Effector CD8-positive, alpha-beta T cell (primary cell): ENCODE measurements around the gene ZBTB8A.
"Not testable (repeated sequence)": the region's sequence is repeated elsewhere in the genome, so short reads cannot be mapped to it uniquely, and the experiment has no call there.

Experiments
- DNase-seq: peaks from one replicate; lab custom pipeline; 2025; lab: John Stamatoyannopoulos, UW
- total RNA-seq, 4 experiments: gene quantifications; one replicate each; lab custom pipeline; 2026; lab: John Stamatoyannopoulos, UW

Gene ZBTB8A
- total RNA-seq: 0 to 0.36 (median 0.17) reads per million in 4 experiments

DNA sequence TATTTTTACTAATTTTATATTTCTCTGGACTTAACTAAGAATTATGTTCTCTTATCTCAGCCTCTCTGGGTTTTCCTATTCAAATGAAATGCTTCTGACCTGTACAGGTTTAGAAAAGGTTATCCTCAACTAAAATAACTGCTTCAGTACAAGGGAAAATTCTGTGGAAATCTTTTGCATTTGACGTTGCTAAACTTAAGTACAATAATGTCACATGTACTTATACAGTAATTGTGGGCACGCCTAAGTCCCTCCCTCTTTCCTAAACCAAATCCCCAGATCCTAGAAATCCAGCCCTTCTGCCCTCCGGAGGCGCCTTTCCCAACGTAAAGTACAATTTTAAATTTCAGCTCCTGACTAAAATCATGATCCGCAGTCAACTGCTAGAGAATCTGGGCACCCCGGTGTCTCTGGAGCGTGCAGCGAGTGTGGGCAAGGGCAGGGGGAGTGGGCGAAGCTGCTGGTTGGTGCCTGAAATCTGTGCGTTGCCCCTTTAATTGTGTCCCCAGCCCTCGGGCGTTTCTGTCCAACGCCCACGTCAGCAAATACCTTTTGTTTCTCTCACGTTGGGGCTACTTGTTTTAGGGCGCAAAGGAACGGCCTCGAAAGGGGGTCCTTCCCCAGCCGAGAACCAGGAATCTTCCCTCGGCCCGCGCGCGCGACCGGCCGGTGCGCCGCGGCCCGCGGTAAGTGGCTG is at the start of gene ZBTB8A:
TSS of gene ZBTB8A (plus strand) at position 541 of the 697 bp plus-strand sequence. CDS start 53,505 bp downstream, outside the sequence.
- DNase-seq: no peak

DNA sequence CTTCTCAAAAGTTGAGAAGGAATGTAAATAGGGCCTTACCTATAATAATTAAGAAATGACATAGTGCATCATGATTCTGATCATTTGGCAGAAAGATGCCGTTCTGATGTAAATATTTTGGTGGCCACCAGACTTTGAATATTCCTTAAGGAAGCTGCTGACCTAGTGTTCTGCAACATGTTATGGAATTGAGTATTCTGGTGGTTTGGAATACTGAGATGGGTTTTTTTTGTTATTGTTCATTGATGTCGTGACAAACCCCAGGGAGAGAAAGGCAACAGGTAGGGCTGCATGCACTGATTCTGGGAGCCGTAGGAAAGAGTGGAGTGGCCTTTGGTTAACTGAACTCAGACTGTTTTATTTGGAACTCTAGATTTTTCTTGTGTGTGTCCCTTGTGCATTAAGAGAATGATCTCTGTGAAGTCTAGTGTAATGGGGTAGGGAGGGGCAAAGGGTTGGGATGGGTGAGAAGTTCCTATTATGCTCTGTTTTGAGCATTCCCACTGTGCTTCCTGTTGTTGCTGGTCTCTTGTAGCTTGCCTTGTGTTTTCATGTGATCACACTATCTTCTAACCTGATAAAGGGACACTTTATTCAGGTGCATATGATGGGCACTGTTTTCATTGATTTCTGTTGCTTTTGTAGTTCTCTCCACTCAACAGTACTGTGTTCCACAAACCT is 49.3 kb upstream of the ZBTB8A start:
- no peak for DNase-seq

DNA sequence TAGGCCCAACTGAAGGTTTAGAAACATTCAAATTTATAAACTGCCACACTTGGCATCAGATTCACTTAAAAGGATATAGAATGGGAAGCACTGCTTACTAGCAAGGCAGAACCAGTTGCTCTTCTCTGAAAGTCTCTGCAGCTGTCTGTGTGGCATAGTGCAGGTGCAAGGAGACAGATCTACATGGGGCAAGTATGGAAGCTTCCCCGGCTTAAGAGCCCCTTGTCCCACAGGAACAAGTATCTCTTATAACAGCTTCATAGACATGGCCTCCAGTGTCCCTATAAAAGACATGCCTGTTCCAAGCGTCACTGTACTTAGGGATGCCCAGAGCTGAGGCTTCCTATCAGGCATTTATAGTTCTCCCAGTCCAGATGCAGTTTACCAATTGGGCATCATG is 47.8 kb upstream of the ZBTB8A start:
- DNase-seq: no peak

DNA sequence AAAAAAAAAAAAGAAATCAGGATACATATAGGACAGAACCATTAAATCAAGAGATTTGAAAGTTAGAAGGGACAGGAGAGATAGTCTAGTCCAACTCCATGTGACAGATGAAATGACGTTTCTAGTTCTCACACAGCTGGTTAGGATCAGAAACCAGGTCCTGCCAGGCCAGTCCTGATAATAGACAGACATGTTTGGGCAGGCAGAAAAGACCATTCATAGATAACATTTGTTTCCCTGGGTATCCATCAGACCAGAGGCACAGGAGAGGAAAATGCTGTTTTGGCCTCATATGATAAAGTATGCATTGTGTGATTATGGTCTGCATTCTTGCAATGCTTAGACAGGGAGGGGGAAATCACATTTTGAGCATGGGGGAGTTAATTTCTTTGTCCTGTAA is 45.0 kb upstream of the ZBTB8A start:
- no peak for DNase-seq

DNA sequence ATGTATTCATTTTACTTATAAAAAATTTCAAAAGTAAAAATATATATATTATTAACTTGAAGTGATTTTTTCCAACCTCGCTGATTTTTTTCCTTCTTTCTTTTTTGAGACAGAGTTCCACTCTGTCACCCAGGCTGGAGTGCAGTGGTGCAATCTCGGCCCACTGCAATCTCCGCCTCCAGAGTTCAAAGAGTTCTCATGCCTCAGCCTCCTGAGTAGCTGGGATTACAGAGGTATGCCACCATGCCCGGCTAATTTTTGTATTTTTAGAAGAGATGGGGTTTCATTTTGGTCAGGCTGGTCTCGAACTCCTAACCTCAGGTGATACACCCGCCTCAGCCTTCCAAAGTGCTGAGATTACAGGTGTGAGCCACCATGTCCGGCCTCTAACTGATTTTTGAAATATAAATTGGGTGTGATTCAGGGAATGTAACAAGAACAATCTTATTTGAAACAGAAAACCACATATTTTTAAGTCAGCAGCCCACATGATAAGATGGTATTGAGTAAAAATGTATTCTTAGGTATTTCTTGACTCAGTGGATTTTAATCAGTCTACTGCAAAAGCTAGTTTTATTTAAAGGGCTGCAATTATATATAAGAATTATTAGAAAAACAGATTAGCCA is 44.4 kb upstream of the ZBTB8A start:
- DNase-seq: no peak

DNA sequence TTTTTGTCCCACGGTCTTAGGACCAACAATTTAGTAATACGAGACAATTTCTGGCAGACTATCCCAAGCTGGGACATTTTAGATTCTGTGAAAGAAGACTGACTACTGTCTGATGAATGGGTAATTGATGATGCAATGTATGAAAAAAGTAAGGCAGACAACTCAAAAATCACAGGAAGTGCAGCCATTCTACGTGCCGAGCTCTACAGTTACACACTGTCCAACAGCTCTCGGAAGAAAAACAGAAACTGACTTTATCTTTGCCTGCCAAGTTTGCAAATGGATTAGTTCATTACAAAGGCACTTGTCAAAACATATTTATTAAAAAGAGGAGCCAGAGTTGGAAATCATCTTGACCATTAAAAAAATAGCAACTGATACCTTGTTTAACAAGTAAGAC is 43.1 kb upstream of the ZBTB8A start:
- no peak for DNase-seq

DNA sequence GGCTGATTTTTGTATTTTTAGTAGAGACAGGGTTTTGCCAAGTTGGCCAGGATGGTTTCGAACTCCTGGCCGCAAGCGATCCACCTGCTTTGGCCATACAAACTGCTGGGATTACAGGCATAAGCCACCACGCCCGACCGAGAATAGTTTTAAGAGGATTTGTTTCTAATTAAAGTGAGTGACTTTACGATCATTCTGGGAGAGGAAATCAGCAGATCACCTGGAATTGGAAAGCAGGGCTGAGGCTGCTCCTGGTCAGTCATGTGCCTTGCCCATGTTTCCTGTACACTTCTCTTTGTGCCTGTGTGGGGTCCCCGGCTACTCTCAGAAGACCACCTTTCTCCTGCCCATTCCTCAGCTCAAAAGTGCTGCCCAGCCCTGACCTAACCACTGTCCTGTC is 40.5 kb upstream of the ZBTB8A start:
- no peak for DNase-seq

DNA sequence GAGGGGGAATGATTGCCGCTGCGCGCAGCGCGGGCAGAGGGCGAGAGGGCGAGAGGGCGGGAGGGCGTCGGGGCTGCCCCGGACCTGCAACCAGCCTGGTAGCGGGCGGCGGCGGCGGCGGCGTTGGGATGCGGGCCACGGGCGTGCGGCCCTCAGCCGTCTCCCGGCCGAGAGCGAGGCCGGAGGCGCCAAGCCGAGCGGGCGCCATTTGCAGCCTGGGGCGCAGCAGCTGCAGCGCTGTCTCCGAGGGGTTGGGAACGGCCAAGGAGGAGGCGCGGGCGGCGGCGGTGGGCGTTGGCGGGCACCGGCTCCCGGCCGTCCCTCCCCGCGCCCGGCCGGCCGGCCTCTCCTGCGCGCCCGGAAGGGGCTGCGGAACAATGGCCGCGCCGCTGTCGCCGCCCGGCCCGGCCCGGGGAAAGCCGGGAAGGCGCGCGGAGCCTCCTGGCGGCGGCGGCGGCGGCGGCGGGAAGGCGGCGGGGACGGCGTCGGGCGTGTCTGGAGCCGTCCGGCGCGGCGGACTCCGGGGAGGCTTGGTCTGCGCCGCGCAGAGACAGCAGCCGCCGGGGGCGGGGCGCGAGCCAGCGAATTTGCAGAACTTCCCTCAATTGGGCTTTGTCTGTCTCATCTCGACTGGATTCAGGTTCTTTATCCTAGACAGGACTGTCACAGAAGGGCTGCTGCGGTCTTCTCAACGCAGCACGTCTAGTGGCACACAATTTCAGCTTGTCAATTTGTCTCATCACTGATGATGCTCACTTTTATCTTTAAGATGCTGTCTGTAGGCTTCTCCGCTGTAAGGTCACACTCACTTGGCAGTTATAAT is 38.6 kb upstream of the ZBTB8A start:
- no peak for DNase-seq

DNA sequence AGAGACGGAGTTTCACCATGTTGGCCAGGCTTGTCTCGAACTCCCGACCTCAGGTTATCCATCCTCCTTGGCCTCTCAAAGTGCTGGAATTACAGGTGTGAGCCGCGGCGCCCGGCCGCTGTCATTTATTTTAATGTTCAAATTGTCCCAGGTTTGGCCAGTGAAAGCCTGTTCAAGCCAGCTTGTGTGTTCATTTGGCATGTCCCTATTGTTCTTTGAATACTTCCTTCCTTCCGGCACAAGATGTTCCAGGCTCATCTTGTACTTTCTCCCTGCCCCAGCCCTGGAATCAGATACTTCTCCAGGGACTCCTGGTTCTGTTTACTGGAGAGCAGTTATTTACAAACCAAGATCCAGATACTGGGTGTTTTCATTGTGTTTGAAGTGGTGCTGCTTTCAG is 37.4 kb upstream of the ZBTB8A start:
- DNase-seq: no peak

DNA sequence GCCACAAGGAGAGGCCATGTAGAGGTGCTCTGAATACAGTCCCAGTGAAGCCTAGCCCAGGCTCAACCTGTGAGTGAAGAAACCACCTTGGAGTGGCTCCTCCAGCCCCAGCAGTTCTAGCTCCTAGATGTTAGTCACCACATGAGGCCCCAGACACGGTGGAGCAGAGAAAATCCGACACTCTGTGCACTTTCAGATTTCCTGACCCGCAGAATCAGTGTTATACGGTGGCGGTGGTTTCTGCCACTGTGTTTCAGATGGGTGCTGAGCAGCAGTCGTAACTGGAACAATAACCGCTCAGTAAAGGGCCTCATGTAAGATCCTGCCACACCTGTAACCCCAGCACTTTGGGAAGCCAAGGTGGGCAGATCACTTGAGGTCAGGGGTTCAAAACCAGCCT is 36.1 kb upstream of the ZBTB8A start:
- no peak for DNase-seq

DNA sequence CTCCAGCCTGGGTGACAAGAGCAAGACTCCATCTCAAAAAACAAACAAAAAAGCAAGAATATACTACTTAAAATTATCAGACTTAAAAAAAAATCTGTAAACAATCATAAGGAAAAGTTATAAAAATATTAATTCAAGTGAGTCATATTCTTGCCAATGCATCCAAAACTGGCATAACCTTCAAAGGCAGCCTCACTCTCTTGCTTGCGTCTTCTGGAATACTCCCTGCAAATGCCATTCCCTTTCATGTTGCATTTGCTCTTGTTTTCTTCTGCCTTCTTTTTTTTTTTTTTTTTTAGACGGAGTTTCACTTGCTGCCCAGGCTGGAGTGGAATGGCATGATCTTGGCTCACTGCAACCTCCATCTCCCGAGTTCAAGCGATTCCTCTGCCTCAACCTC is 32.2 kb upstream of the ZBTB8A start:
- DNase-seq: no peak

DNA sequence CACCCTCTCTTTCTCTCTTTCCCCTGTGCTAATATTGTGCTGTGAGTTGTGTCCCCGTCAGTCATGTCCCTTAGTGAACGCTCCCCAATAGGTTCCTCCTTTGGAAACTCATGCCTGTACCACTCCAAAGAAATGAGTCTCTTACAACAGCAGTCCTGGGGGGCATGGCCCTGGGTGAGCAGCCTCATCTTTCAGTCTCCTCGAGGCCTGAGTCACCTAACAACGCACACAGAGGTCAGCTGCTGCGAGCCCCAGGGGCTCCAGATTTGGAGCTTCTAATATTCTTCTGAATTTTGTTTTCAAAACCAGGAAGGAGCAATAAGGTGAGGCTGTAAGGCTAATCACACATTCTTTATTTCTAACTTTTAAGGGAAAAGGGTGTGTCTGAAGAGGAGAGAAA is 30.5 kb upstream of the ZBTB8A start:
- DNase-seq: no peak

DNA sequence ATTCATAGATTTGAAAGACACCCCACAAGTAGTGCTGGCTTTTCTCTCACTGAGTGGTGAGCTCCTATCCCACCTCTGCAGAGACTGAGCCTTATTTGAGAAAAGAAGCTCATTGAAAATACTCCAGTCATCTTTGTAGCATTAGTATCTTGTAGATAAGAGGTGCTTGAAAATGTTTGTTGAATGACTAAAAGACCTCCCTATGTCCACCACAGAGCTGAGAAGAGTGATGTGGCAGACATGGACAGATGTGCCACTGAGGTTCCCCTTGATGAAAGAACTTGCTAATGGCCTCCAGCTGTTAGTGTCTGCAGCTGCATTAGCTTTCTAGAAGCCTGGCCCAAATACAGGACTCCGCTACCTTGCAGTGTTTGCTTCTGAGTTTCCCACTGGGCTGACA is 29.3 kb upstream of the ZBTB8A start:
- DNase-seq: no peak

DNA sequence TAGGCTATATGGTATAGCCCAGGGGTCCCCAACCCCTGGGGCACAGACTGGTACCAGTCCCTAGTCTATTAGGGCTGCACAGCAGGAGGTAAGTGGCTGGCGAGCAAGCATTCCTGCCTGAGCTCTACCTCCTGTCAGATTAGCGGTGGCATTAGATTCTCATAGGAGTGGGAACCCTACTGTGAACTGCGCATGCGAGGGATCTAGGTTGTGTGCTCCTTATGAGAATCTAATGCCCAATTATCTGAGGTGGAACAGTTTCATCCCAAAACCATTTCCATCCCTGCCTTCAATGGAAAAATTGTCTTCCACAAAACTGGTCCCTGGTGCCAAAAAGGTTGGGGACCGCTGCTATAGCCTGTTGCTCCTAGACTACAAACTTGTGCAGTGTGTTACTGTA is 22.8 kb upstream of the ZBTB8A start:
- DNase-seq: no peak

DNA sequence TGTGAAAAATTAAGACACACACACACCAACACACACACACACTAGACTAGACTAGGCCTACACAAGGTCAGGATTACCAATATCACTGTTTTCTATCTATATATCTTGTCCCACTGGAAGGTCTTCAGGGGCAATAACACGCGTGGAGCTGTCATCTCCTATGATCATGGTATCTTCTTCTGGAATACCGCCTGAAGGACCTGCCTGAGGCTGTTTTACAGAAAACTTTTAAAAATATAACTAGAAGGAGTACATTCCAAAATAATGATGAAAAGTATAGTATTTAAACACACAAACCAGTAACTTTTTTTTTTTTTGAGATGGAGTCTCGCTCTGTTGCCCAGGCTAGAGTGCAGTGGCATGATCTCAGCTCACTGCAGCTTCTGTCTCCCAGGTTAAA is 20.3 kb upstream of the ZBTB8A start:
- DNase-seq: no peak

DNA sequence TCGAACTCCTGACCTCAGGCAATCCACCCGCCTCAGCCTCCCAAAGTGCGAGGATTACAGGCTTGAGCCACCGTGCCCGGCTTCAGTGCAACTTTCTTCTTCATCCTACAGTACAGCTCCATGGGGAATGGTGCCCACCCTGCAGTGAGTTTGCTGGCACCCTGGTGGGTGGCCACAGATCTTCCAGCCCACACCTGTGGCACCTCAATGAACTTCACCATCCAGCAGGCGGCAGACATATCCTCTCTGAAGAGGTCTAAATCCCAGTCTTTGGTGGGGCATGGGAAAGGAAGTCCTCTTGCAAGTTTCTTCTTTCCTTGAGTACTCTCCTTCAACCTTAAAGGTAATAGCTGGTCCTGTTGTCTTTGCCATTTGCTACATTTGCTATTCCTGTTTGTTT is 18.1 kb upstream of the ZBTB8A start:
- DNase-seq: no peak

DNA sequence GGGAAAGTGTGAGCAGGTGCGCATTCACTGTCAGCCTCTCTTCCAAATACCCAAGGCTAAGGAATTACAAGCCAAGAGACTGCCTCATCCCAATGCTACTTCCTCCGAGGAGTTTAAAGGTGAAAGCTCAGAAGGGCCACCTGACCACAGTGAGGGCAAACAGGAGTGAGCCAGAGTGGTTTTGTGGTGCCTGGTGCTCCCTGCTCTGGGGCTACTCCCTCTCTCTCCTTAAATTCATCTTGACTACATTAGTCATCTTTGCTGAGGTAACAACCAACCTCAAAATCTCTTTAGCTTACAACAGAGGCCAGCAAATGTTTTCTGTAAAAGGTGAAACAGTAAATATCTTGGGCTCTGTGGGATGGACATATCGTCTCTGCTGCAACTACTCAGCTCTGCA is 14.2 kb upstream of the ZBTB8A start:
- no peak for DNase-seq

DNA sequence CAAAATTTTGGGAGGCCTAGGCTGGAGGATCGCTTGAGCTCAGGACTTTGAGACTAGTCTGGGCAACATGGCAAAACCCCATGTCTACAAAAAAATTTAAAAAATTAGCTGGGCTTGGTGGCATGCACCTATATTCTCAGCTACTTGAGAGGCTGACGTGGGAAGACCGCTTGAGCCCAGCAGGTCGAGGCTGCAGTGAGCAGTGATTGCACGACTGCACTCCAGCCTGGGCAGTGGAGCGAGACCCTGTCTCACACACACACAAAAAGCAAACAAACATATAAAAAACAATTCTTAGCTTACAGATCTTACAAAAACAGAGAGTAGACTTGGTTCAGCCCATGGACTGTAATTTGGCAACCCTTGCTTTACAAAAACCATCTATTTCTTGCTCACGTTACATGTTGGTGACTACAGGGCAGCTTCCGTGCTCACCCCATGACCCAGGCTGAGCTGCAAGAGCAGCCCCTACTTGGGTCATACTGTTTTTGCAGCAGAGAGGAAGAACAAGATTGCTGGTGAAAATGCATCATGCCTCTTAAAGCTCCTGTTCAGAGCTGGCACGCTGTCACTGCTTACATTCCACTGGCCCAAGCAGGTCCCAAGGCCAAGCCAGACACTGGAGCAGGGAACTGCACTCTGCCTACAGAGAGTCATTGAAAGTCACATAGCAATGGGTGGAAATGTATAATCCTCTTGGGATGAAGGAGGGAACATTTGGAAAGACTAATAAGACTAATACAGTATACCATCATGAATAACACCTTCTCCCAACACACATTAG is 13.4 kb upstream of the ZBTB8A start:
- no peak for DNase-seq

DNA sequence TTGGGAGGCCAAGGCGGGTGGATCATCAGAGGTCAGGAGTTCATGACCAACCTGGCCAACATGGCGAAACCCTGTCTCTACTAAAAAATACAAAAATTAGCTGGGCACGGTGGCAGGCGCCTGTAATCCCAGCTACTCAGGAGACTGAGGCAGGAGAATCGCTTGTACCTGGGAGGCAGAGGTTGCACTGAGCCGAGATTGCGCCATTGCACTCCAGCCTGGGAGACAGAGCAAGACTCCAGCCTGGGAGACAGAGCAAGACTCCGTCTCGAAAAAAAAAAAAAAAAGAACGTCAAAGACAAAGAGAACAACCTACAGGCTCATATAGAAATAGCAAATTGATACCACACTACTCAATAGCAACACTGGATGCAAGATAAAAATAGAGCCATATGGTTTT is 10.7 kb upstream of the ZBTB8A start:
- DNase-seq: not testable (repeated sequence)

DNA sequence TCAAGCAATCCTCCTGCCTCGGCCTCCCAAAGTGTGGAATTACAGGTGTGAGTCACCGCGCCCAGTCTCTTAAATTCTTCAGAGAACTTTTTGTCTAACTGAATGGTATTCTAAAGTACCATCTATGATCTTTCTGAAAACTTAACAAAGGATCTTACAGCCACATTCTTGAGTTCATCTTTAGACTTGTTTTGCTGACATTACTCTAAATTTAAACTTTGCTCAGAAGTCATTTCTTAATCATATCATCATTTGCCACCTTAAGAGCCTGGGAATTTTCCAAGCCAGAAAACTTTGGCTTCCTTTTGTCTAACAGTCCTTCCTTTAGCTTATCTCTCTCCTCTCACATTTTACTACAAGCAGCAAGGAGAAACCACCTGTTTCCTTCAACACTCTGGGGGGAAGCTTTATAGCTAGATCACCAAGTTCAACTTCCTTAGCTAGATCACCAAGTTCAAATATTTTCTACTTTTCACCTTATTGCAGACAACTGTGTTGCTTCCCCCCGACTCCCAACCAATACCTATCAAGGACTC is 5.4 kb upstream of the ZBTB8A start:
- no peak for DNase-seq

DNA sequence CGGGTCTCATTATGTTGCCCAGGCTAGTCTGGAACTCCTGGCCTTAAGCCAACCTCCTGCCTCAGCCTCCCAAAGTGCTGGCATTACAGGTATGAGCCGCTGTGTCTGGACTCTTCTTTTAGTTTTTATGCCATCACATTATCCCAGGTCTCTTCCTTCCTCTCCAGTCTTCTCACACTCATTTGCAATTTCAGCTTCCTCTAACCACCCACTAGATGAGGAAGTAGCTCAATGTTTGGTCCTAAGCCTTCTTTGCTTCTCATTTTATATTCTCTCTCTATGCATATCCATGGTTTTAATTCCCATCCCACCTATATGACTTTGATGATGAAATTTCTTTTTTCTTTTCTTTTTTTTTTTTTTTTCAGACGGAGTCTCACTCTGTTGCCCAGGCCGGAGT is 3.1 kb upstream of the ZBTB8A start:
- DNase-seq: no peak
